Right ventricle myocardium inferior (tissue), 1 donor: ENCODE results near the gene LHX6. TPM values are rescaled to one million over a fixed set of nuclear protein-coding genes. Genes with fewer than 3 reads are reported as not detected.

Experiments used
- ATAC-seq: fragments of 200-7000 bp; cut with Tn5 transposase; one replicate; pipeline ENCODE4 v1.9.1; 2020; ENCODE audit warnings: mild to moderate bottlenecking, moderate library complexity
- DNase-seq: peaks from one replicate; pipeline ENCODE4 v3.0.0; 2021; ENCODE audit errors: missing footprints
- intact Hi-C: fragments of 100-400 bp; cut with DNase I; formaldehyde crosslinking; loops from one replicate; pipeline ENCODE4 v1.11.0; 2022
- total RNA-seq: library from RNA; stranded (reverse); fragmentation: NEBNext Ultra II Directional; extraction: Animal tissue kit (Norgen Biotek cat#: 25700); gene quantifications from one replicate; pipeline ENCODE4 v1.2.1, GENCODE V29; 2021
- donor health status: DM: no; HTN: yes; CAD: no; lungs with severe emphysema.

The LHX6 gene
- total RNA-seq, 1 donor from 2014 or later, result 6.1 TPM

GRCh38 chr9:122201641-122202040 is 27.1 kb downstream of the LHX6 start:
- no peak for ATAC-seq
- intact Hi-C loops, result no loop called here
- DNase-seq, result no peak

- intact Hi-C loops, result no loop called here
- ATAC-seq (peak; percentile 58), DNase-seq (no peak)
Observed at GRCh38 chr9:122200960-122201595, 27.7 kb downstream of the LHX6 start.

- ATAC-seq (no peak), DNase-seq (no peak)
- intact Hi-C loops, result no loop called here
Observed at GRCh38 chr9:122197882-122198281, 30.9 kb downstream of the LHX6 start.

- no peak for DNase-seq
- no peak for ATAC-seq
Observed at GRCh38 chr9:122197426-122197825, 31.3 kb downstream of the LHX6 start.

GRCh38 chr9:122195875-122196274 is 32.9 kb downstream of the LHX6 start:
- ATAC-seq (no peak), DNase-seq (no peak)
- intact Hi-C loops, result no loop called here

More at GRCh38 chr9:122197426-122197825, 31.3 kb downstream of the LHX6 start:
- intact Hi-C loops, result no loop called here

GRCh38 chr9:122193651-122194050 is 35.1 kb downstream of the LHX6 start:
- intact Hi-C loops, result no loop called here
- ATAC-seq, result no peak
- DNase-seq, result no peak

GRCh38 chr9:122192914-122193525 is 35.7 kb downstream of the LHX6 start:
- DNase-seq (no peak), ATAC-seq (no peak)
- intact Hi-C loops, result no loop called here

GRCh38 chr9:122192261-122192875 is 36.4 kb downstream of the LHX6 start:
- DNase-seq (no peak), ATAC-seq (no peak)
- intact Hi-C loops, result no loop called here

GRCh38 chr9:122191584-122191983 is 37.2 kb downstream of the LHX6 start:
- DNase-seq (no peak), ATAC-seq (no peak)
- intact Hi-C loops, result no loop called here

GRCh38 chr9:122190597-122191381 is 38.0 kb downstream of the LHX6 start:
- intact Hi-C loops, result no loop called here
- no peak for ATAC-seq

GRCh38 chr9:122188369-122188768 is 40.4 kb downstream of the LHX6 start:
- ATAC-seq, result no peak

More at GRCh38 chr9:122190597-122191381, 38.0 kb downstream of the LHX6 start:
- no peak for DNase-seq

GRCh38 chr9:122186777-122187470 is 41.8 kb downstream of the LHX6 start:
- intact Hi-C loops, result no loop called here
- ATAC-seq, result no peak
- DNase-seq, result no peak

More at GRCh38 chr9:122188369-122188768, 40.4 kb downstream of the LHX6 start:
- no peak for DNase-seq
- intact Hi-C loops, result no loop called here

- no peak for ATAC-seq
- intact Hi-C loops, result no loop called here
Observed at GRCh38 chr9:122186301-122186700, 42.5 kb downstream of the LHX6 start.

GRCh38 chr9:122184551-122184950 is 44.2 kb downstream of the LHX6 start:
- DNase-seq (no peak), ATAC-seq (no peak)
- intact Hi-C loops, result no loop called here

More at GRCh38 chr9:122186301-122186700, 42.5 kb downstream of the LHX6 start:
- DNase-seq, result no peak

GRCh38 chr9:122183501-122183900 is 45.3 kb downstream of the LHX6 start:
- DNase-seq (no peak), ATAC-seq (no peak)
- intact Hi-C loops, result no loop called here

- intact Hi-C loops, result no loop called here
- ATAC-seq (no peak), DNase-seq (no peak)
Observed at GRCh38 chr9:122180633-122181032, 48.1 kb downstream of the LHX6 start.

- ATAC-seq (no peak), DNase-seq (no peak)
- intact Hi-C loops, result no loop called here
Observed at GRCh38 chr9:122179690-122180074, 49.1 kb downstream of the LHX6 start.

- ATAC-seq (no peak), DNase-seq (no peak)
- intact Hi-C loops, result no loop called here
Observed at GRCh38 chr9:122179054-122179689, 49.6 kb downstream of the LHX6 start.
